GM18867 (cell line): ENCODE data around the gene EVI5.

ENCODE experiments used
- ATAC-seq: cut with Tn5 transposase; IDR thresholded peaks from one replicate; pipeline ENCODE4 v1.9.1; 2021; ENCODE audit warnings: mild to moderate bottlenecking, moderate library complexity; ENCODE audit not compliant: unreplicated experiment

Gene EVI5

GRCh38 chr1:92486251-92487077 is 298.4 kb downstream of the EVI5 start, which contains the start of gene GFI1:
Gene GFI1 (minus strand): TSS chr1:92486925. CDS start chr1:92483487, 3,438 bp downstream.
- peak; percentile 30 for ATAC-seq

DNA sequence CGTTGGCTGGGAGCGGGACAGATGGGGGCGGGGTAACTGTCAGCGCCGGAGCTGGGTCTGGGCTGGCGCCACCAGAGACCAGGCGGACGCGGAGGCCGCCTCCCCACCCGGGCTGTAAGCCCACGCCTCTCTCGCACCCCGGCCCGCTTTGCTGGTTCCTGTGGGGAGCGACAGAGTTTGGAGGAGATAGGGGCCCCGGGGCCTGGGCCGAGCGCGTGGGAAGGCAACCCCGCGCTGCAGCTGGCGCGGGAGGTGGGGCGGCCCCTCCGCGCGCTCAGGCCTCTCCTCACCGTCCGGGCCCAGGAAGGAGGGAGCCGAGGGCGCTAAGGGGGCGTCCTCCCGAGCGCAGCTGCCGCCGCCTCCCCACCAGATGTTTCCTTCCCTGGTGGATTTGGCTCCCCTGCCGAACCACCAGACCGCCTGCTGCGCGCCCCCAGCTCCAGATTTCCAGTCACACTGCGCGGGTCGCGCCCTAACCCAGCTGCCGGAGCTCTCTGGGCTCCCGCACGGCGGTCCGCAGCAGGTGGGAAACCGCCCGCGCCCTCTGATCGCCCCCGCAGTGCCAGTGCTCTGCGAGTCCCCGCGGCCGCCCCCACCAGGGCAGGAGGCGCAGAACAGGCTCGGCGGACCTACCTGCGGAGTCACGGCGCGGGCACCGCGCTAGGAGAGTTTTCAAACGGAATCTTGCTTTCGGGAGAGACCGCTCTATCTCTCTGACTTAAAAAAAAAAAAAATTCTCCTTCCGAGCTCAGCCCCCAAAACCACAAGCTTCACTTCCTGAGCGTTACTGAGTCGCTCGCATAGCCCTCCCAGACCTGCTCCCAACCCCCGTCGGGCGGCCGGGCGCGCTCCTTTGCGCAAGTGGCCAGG is 299.3 kb downstream of the EVI5 start:
- ATAC-seq: peak; percentile 59

DNA sequence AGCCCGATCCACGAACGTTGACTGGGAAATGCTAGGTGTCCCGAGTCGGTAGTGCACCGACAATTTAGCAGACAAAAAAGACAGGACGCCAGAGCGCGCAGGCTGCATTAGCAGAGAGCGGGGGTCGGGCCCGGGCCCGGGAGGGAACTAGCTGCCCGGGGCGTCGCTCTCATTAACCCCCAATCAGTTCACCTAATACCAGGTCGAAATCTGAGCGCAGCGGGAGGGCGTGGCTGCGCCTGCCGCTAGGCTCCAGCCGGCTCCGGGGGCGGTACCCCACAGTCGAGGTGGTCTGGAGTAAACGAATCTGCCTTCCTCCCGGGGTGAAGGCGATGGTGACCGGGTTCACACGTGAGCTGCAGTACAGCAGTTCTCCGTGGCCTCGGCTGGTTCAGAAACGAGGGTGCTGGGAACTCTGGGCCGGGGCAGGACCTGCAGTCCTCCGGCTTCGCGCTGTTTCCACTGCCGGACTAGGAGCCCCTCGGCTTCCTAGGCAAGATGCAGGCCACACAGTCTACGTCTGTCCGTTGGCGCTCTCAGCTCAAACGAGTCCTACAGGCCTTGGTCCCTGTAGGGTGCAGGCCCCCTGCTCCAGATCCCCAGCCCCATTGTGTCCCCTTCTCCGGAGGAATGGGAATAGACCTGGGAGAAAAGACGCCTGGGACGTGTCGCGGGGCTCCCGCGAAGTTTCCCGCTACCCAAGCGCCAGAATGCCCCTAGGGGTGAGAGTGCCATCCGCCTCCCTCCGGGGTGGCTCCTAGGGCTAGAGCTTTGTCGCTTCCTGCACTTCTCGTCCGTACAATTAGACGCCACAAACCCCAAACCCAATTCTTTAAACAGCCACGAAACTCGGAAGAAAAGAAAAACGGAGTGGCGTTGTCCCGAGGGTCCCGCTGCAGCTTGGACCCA is 300.2 kb downstream of the EVI5 start:
- peak; percentile 32 for ATAC-seq

DNA sequence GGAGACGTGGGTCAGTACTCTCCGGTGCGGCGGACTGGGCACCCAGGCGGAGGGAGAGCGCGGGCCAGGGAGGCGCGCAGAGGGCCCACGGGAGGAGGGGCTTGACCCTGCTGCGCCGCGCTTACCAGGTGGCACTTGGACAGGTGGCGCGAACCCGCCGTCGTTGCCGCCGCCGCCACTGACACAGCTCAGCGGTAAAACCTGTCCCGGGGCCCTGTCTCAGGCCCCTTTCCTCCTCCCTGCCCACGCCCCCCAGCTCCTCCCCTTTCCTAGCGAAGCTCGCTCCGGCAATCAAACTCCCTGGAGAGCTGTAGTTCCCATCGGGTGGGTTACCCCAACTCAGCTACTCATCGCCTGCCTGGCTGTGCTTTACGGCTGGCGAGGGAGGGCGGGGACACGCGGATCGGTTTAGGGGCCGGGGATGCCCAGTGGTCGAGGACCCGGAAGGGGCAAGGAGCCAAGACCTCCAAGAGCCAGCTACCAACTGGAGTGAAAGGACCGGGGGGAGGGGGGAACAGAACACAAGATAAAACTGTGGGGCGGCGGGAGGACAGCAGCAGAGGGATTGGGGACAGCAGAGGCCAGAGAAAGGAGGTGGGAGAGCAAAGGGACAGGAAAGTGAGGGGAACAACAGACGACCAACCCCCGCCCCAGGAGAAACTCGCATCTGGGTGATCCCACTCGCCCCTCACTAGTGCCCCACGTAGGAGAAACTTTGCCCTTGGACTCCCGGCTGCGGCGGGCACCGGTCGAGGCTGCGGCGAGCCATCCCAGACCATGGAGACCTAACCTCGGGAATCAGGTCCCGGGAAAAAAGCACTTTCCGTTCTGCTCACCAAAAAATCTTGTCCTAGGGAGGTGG is 301.1 kb downstream of the EVI5 start:
- peak; percentile 17 for ATAC-seq

DNA sequence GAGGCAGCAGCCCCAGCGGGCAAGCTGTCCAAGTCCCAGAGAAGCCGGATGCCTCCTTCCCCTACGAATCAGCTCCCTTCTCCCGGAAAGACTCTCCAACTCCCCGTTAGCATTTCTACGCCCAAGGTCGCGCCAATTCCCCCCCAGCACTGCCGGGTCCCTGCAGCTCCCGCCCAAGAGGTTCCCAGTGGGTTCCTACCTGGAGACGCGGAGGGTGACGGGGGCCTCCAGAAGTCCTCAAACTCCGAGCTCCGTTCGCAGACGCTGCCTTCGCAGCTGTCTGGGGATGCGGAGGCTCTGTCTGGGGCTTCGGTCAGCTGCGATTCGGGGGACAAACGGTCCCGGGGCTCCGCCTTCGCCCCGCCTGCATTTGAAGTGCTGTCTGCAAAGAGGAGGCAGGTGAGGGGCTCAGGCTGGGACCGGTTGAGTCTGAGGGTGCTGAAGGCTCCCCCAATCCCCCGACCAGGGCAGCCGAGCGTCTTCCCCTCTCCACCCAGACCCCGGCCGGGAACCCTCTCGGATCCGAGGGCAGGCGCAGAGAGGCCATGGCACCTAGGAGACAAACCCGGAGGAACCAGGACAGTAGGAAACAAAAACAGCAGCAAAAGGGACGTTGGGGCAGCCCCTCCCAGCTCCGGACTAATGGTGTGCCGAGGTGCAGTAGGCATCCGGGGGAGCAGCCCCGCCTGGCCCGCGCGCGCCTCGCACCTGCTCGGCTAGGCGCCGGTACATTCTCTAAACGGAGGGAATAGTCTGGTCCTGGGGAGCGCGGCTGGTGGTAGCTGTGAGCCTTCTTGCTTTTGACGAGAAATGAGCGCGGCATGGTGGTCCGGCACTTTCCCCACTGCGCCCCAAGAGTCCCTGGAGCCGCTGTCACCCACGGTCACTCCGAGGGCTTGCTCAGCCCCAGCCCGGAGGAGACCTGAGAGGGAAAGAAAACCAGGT is 302.0 kb downstream of the EVI5 start:
- ATAC-seq: peak; percentile 3

- no peak for ATAC-seq
Measured at GRCh38 chr1:92481971-92482664, 302.8 kb downstream of the EVI5 start.

DNA sequence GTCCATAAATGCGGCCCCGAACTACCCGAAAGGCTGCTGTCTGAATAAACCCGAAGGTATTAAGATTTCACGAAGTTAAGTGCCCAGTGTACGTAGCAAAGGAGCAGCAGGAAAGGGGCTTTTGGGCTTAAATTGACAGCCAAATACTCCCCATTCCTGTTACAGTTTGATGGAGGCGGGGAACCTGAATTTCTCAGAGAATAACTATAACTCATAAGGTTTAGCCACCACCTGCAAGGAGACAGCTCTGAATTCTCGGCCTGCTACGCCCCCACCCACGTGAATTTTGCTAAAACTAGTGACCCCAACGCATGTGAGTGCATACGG is 303.3 kb downstream of the EVI5 start:
- no peak for ATAC-seq

DNA sequence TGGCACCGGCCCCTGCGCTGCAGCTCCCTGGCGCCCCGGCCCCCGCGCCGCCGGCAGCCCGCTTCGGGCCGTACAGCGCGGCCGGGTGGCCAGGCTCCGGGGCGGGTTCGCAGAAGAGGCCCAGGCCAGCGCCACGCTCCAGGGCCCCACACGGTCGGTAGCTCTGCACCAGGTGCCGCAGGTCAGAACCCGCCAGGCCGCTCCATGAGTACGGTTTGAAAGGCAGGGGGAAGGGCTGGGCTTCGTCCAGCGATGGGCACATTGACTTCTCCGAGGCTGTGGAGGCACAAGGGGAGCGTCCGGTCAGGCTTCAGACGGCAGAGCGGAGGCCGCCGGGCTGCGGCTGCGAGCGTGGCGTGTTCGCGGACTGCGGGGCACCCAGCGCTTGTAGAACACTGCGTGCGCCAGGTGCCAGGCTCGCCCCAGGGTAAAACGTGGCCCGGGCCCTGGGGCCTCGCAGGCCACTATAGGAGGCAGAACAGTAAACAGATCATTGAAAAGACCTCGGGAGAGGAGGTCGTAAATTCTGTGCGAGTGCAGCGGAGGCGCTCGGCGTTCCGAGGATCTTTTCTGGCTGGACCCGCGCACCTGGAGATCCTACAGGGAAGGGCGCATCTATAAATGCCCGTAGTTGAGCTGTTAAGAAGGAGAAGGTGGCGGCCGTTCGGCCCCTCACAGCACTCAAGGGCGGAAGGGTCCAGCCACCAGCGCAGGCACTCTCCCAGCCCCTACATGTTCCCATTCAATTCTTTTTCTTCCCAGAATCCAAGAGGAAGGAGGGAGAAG is 303.9 kb downstream of the EVI5 start:
- no peak for ATAC-seq

GRCh38 chr1:92480200-92480812 is 304.6 kb downstream of the EVI5 start:
- no peak for ATAC-seq

- no peak for ATAC-seq
Measured at GRCh38 chr1:92479587-92479986, 305.3 kb downstream of the EVI5 start.

DNA sequence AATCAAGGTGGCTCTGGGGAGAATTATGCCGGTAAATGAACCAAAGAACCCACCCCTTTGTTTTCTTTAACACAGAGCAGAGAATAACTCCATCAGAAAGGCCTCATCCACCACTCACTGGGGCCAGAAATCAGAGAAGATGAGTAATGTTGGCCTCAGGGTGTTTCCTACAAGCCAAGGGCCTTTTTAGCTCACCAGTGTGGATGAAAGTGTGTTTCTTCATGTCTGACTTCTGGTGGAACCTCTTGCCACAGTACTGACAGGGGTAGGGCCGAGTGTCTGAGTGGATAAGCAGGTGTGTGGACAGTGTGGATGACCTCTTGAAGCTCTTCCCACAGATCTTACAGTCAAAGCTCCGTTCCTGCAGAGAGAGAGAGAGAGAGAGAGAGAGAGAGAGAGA is 306.5 kb downstream of the EVI5 start:
- ATAC-seq: no peak

DNA sequence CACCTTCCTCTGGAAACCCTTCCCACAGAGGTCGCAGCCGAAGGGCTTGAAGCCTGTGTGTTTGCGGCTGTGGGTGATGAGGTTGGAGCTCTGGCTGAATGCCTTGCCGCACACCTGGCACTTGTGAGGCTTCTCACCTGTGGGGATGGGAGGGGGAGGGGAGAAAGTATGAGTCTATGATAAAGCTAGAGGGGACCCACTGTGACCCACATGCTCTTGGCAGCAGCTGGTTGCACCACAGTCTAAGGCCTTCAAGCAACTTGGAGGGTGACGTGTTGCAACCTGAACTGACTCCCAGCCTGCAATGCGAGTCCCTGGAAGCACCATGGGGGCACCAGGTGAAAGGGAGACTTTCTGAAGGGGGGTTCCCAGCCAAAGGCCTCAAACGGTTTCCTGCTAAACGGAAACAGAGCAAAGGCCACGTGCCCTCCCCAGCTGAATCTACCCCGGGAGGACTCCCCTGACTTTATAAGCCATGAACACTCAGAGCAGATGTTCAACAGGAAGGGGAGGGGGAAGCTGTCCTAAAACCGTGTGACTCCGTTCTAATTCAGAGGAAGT is 308.8 kb downstream of the EVI5 start:
- no peak for ATAC-seq

GRCh38 chr1:92475029-92475428 is 309.9 kb downstream of the EVI5 start:
- no peak for ATAC-seq

DNA sequence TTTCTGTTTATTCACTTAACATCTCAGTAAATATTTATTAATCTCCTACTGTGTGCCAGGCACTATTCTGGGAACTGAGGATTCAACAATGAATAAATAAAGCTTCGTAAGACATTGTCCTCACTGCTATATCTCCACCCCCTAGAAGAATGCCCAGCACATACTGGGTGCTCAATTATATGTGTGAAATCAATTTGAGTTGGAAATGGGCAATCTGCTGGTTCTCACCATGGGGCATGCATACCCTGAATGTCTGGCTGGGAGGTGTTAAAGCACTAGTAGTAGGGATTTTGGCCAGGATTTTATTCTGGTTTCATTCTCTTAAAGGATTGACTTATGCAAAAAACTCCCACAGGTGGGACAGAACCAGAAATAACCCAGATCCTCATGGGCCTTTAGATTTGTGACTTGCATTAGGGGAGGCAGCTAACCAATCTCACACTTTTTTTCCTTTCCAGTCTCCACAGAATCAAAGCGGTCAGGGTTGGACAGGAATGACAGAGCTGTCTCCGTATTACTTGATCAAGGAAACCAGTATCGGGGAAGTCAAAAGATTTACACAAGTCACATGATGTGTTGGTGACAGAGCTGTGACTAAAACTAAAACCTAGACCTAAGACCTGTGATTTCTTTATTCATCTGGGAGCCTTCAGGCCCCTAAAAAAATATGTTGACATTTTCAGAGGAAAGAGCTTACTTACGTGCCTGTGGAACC is 311.0 kb downstream of the EVI5 start:
- ATAC-seq: peak; percentile 80

- ATAC-seq: no peak
Measured at GRCh38 chr1:92470216-92470615, 314.7 kb downstream of the EVI5 start.

GRCh38 chr1:92466683-92467352 is 318.1 kb downstream of the EVI5 start:
- ATAC-seq: no peak
